HEK293 (cell line): ENCODE measurements around the gene RNU1-2.

Experiments
- ATF2 ChIP-seq: fragments of 450-650 bp; formaldehyde crosslinking; IDR thresholded peaks from 2 replicates; pipeline ENCODE4 v1.5.1; 2016; ENCODE audit warnings: missing biosample characterization, missing genetic modification characterization, low read depth
- ELK4 ChIP-seq: IDR thresholded peaks from 2 replicates; pipeline ENCODE4 v1.6.1; 2011; ENCODE audit warnings: mild to moderate bottlenecking, low read depth, low read length, borderline replicate concordance
- FEZF1 ChIP-seq: fragments of 450-650 bp; formaldehyde crosslinking; IDR thresholded peaks from 2 replicates; pipeline ENCODE4 v1.5.1; 2016; ENCODE audit warnings: missing biosample characterization, missing genetic modification characterization
- KLF10 ChIP-seq: fragments of 450-650 bp; IDR thresholded peaks from 2 replicates; pipeline ENCODE4 v1.5.1; 2018; ENCODE audit warnings: missing biosample characterization, mild to moderate bottlenecking, missing genetic modification characterization
- KLF8 ChIP-seq: fragments of 450-650 bp; formaldehyde crosslinking; IDR thresholded peaks from 2 replicates; pipeline ENCODE4 v1.5.1; 2016; ENCODE audit warnings: missing biosample characterization, missing genetic modification characterization
- PATZ1 ChIP-seq: fragments of 450-650 bp; formaldehyde crosslinking; IDR thresholded peaks from 2 replicates; pipeline ENCODE4 v1.5.1; 2016; ENCODE audit warnings: missing biosample characterization, missing genetic modification characterization
- PRDM4 ChIP-seq: fragments of 450-650 bp; formaldehyde crosslinking; IDR thresholded peaks from 2 replicates; pipeline ENCODE4 v1.5.1; 2017; ENCODE audit warnings: missing biosample characterization, missing genetic modification characterization
- ZBTB21 ChIP-seq: fragments of 450-650 bp; formaldehyde crosslinking; IDR thresholded peaks from 2 replicates; pipeline ENCODE4 v1.5.1; 2017; ENCODE audit warnings: missing biosample characterization, missing genetic modification characterization
- ZBTB26 ChIP-seq: fragments of 450-650 bp; formaldehyde crosslinking; optimal IDR thresholded peaks from 2 replicates; pipeline ENCODE3; 2016; ENCODE audit warnings: missing biosample characterization, mild to moderate bottlenecking, missing genetic modification characterization
- ZFP41 ChIP-seq: fragments of 450-650 bp; formaldehyde crosslinking; IDR thresholded peaks from 2 replicates; pipeline ENCODE4 v1.5.1; 2016; ENCODE audit warnings: missing biosample characterization, missing genetic modification characterization, borderline replicate concordance
- ZFP69B ChIP-seq: fragments of 450-650 bp; formaldehyde crosslinking; IDR thresholded peaks from 2 replicates; pipeline ENCODE4 v1.5.1; 2016; ENCODE audit warnings: missing biosample characterization, missing genetic modification characterization
- ZNF146 ChIP-seq: fragments of 450-650 bp; formaldehyde crosslinking; IDR thresholded peaks from 2 replicates; pipeline ENCODE4 v1.5.1; 2016; ENCODE audit warnings: missing biosample characterization, missing genetic modification characterization
- ZNF157 ChIP-seq: fragments of 450-650 bp; formaldehyde crosslinking; IDR thresholded peaks from 2 replicates; pipeline ENCODE4 v1.5.1; 2016; ENCODE audit warnings: missing biosample characterization, missing genetic modification characterization
- ZNF169 ChIP-seq: fragments of 450-650 bp; formaldehyde crosslinking; IDR thresholded peaks from 2 replicates; pipeline ENCODE4 v1.5.1; 2016; ENCODE audit warnings: missing biosample characterization, missing genetic modification characterization
- ZNF211 ChIP-seq: fragments of 450-650 bp; formaldehyde crosslinking; IDR thresholded peaks from 2 replicates; pipeline ENCODE4 v1.5.1; 2016; ENCODE audit warnings: low read depth, missing biosample characterization, missing genetic modification characterization
- ZNF221 ChIP-seq: fragments of 450-650 bp; formaldehyde crosslinking; IDR thresholded peaks from 2 replicates; pipeline ENCODE4 v1.5.1; 2017; ENCODE audit warnings: missing biosample characterization, missing genetic modification characterization, borderline replicate concordance
- ZNF26 ChIP-seq: fragments of 450-650 bp; formaldehyde crosslinking; IDR thresholded peaks from 2 replicates; pipeline ENCODE4 v1.5.1; 2016; ENCODE audit warnings: missing biosample characterization, missing genetic modification characterization
- ZNF266 ChIP-seq: fragments of 450-650 bp; formaldehyde crosslinking; IDR thresholded peaks from 2 replicates; pipeline ENCODE4 v1.5.1; 2016; ENCODE audit warnings: missing biosample characterization, missing genetic modification characterization, low read depth
- ZNF280D ChIP-seq: fragments of 450-650 bp; formaldehyde crosslinking; IDR thresholded peaks from 2 replicates; pipeline ENCODE4 v1.5.1; 2016; ENCODE audit warnings: missing biosample characterization, missing genetic modification characterization
- ZNF404 ChIP-seq: fragments of 450-650 bp; formaldehyde crosslinking; IDR thresholded peaks from 2 replicates; pipeline ENCODE4 v1.5.1; 2017; ENCODE audit warnings: missing biosample characterization, missing genetic modification characterization
- ZNF501 ChIP-seq: fragments of 450-650 bp; formaldehyde crosslinking; IDR thresholded peaks from 2 replicates; pipeline ENCODE4 v1.5.1; 2016; ENCODE audit warnings: missing biosample characterization, missing genetic modification characterization
- ZNF530 ChIP-seq: fragments of 450-650 bp; formaldehyde crosslinking; IDR thresholded peaks from 2 replicates; pipeline ENCODE4 v1.5.1; 2016; ENCODE audit warnings: low read depth, missing biosample characterization, missing genetic modification characterization
- ZNF571 ChIP-seq: fragments of 450-650 bp; formaldehyde crosslinking; IDR thresholded peaks from 2 replicates; pipeline ENCODE4 v1.5.0; 2017; ENCODE audit warnings: missing biosample characterization, missing genetic modification characterization
- ZNF600 ChIP-seq: fragments of 450-650 bp; formaldehyde crosslinking; IDR thresholded peaks from 2 replicates; pipeline ENCODE4 v1.5.1; 2016; ENCODE audit warnings: missing biosample characterization, missing genetic modification characterization
- ZNF629 ChIP-seq: fragments of 450-650 bp; formaldehyde crosslinking; IDR thresholded peaks from 2 replicates; pipeline ENCODE4 v1.5.1; 2017; ENCODE audit warnings: missing biosample characterization, missing genetic modification characterization
- ZNF670 ChIP-seq: fragments of 450-650 bp; formaldehyde crosslinking; IDR thresholded peaks from 2 replicates; pipeline ENCODE4 v1.5.1; 2016; ENCODE audit warnings: missing biosample characterization, missing genetic modification characterization, low read depth
- ZSCAN16 ChIP-seq: fragments of 450-650 bp; formaldehyde crosslinking; IDR thresholded peaks from 2 replicates; pipeline ENCODE4 v1.5.1; 2016; ENCODE audit warnings: missing biosample characterization, missing genetic modification characterization

RNU1-2 gene

GRCh38 chr1:16905110-16905867 lies 9.5 kb downstream of the RNU1-2 start (continued):
- no peak for TF ChIP-seq ZNF169 (tag by site-specific recombination)
- TF ChIP-seq ZNF629 = 0 out of 2 replicates have a peak, but pooled peaks have one; percentile 31
- peak; percentile 67 for TF ChIP-seq ZNF600 (tag by site-specific recombination)
- no peak for TF ChIP-seq ZNF157 (tag by site-specific recombination)
- TF ChIP-seq ZNF571 (tag by site-specific recombination) = no peak
- TF ChIP-seq KLF10 (tag by site-specific recombination) = 0 out of 2 replicates have a peak, but pooled peaks have one; percentile 42
- TF ChIP-seq ZNF221 (tag by site-specific recombination) = no peak
- no peak for TF ChIP-seq PATZ1
- TF ChIP-seq ZNF404 (tag by site-specific recombination) = no peak
- no peak for TF ChIP-seq KLF8
- TF ChIP-seq ZNF670 = no peak
- TF ChIP-seq ZNF26 (tag by site-specific recombination) = no peak
- TF ChIP-seq ZBTB21 = peak; percentile 47; the same call in 1 of the 2 replicates
- TF ChIP-seq ZNF530 (tag by site-specific recombination) = no peak
- TF ChIP-seq ELK4 = no peak; the same call in 1 of the 2 replicates
- no peak for TF ChIP-seq ZNF280D
- peak; percentile 7 for TF ChIP-seq ZBTB26
- no peak for TF ChIP-seq PRDM4 (tag by site-specific recombination)
- TF ChIP-seq ZNF146 (tag by site-specific recombination) = no peak
- TF ChIP-seq ZNF266 (tag by site-specific recombination) = no peak
- TF ChIP-seq FEZF1 = peak; percentile 74
- TF ChIP-seq ZFP41 (tag by site-specific recombination) = no peak
- peak; percentile 27; the same call in 1 of the 2 replicates for TF ChIP-seq ZNF501 (tag by site-specific recombination)
- peak; percentile 4; the same call in 1 of the 2 replicates for TF ChIP-seq ATF2 (tag by site-specific recombination)
- no peak for TF ChIP-seq ZNF211 (tag by site-specific recombination)
- no peak for TF ChIP-seq ZFP69B (tag by site-specific recombination)
- TF ChIP-seq ZSCAN16 = no peak
